ENCODE data around the gene SOX1.

SOX1 gene

GRCh38 chr13:112069061-112069844, 2.3 kb downstream of the SOX1 start:
- no peak overlapping the region for H3K4me3 ChIP-seq (ENCODE audit: low read depth, low read length)

GRCh38 chr13:112069845-112070251, 2.9 kb downstream of the SOX1 start:
- no peaks in the 10 kb centered on the region for H3K9me3 ChIP-seq
- DNase-seq: no peak
- H3K4me1 ChIP-seq: no peaks in the 10 kb centered on the region
- H3K36me3 ChIP-seq: no peaks in the 10 kb centered on the region
- TF ChIP-seq, protein P1, sequence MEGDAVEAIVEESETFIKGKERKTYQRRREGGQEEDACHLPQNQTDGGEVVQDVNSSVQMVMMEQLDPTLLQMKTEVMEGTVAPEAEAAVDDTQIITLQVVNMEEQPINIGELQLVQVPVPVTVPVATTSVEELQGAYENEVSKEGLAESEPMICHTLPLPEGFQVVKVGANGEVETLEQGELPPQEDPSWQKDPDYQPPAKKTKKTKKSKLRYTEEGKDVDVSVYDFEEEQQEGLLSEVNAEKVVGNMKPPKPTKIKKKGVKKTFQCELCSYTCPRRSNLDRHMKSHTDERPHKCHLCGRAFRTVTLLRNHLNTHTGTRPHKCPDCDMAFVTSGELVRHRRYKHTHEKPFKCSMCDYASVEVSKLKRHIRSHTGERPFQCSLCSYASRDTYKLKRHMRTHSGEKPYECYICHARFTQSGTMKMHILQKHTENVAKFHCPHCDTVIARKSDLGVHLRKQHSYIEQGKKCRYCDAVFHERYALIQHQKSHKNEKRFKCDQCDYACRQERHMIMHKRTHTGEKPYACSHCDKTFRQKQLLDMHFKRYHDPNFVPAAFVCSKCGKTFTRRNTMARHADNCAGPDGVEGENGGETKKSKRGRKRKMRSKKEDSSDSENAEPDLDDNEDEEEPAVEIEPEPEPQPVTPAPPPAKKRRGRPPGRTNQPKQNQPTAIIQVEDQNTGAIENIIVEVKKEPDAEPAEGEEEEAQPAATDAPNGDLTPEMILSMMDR (IDR thresholded peaks at IDR 0.05; ENCODE audit: low read depth, low read length): no peak
- no peak overlapping the region for H3K4me3 ChIP-seq (ENCODE audit: low read depth, low read length)
- peaks cover 77% of the 10 kb centered on the region for H3K27me3 ChIP-seq

More at GRCh38 chr13:112069061-112069844, 2.3 kb downstream of the SOX1 start:
- no peak for DNase-seq
- Histone ChIP-seq H3K4me1 (no peaks in the 10 kb centered on the region), H3K27me3 (peaks cover 77% of the 10 kb centered on the region), H3K36me3 (no peaks in the 10 kb centered on the region), H3K9me3 (no peaks in the 10 kb centered on the region)
- TF ChIP-seq, protein P1 (IDR thresholded peaks at IDR 0.05; ENCODE audit: low read depth, low read length): no peak

- Histone ChIP-seq H3K36me3 (no peaks in the 10 kb centered on the region), H3K27me3 (peaks cover 77% of the 10 kb centered on the region), H3K4me1 (no peaks in the 10 kb centered on the region), H3K4me3 (ENCODE audit: low read depth, low read length) (no peak overlapping the region), H3K9me3 (no peaks in the 10 kb centered on the region)
- TF ChIP-seq, protein P1 (IDR thresholded peaks at IDR 0.05; ENCODE audit: low read depth, low read length): no peak
- DNase-seq: no peak
Observed at GRCh38 chr13:112071102-112071722, 4.3 kb downstream of the SOX1 start.

GRCh38 chr13:112071723-112072533, 5.0 kb downstream of the SOX1 start:
- no peaks in the 10 kb centered on the region for H3K9me3 ChIP-seq
- no peaks in the 10 kb centered on the region for H3K36me3 ChIP-seq
- peaks cover 79% of the 10 kb centered on the region for H3K27me3 ChIP-seq
- no peaks in the 10 kb centered on the region for H3K4me1 ChIP-seq
- H3K4me3 ChIP-seq (ENCODE audit: low read depth, low read length): no peak overlapping the region
- DNase-seq: no peak
- TF ChIP-seq, protein P1 (IDR thresholded peaks at IDR 0.05; ENCODE audit: low read depth, low read length): no peak

DNA sequence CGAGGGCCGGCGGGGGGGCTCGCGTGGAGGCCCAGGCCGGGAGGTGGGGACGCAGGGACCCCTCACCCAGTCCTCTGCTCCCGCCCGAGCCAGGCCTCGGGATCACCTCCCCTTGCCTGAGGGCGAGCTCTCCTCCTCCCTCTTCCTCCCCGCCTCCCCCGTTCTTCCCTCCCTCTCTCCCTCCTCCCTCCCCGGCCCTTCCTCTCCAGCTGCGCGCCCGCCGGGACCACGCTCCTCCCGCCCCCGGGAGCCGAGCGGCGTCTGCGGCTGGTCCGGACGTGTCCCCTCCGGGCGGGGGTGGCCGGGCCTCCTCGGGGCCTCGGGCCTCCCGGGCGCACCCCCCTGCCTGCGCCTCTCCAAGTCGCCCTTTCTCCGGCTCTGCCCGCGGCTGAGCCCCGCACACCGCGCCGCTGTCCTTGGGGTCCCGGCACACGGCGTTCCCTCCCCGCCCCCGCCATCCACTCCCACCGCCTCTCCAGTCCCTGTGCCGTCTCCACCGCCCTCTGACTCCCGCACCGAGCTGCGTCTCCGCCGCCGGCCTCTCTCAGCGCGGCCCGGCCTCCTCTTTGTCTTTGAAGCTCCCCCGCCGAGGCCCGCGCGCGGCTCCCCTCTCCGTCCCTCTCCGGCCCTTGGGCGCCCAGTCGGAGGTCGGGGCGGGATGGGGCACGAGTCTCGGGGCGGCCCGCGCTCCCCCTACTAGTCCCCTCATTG, 5.7 kb downstream of the SOX1 start:
- H3K4me3 ChIP-seq (ENCODE audit: low read depth, low read length): no peak overlapping the region
- no peaks in the 10 kb centered on the region for H3K4me1 ChIP-seq
- no peaks in the 10 kb centered on the region for H3K36me3 ChIP-seq
- no peaks in the 10 kb centered on the region for H3K9me3 ChIP-seq
- TF ChIP-seq, protein P1 (IDR thresholded peaks at IDR 0.05; ENCODE audit: low read depth, low read length): no peak
- no peak for DNase-seq
- H3K27me3 ChIP-seq: peaks cover 81% of the 10 kb centered on the region
